Midbrain (tissue), 1 donor: ENCODE measurements around the gene MBLAC1.

Experiments used
- DNase-seq: peaks from one replicate; lab custom pipeline; 2025; lab: John Stamatoyannopoulos, UW

Gene MBLAC1

DNA sequence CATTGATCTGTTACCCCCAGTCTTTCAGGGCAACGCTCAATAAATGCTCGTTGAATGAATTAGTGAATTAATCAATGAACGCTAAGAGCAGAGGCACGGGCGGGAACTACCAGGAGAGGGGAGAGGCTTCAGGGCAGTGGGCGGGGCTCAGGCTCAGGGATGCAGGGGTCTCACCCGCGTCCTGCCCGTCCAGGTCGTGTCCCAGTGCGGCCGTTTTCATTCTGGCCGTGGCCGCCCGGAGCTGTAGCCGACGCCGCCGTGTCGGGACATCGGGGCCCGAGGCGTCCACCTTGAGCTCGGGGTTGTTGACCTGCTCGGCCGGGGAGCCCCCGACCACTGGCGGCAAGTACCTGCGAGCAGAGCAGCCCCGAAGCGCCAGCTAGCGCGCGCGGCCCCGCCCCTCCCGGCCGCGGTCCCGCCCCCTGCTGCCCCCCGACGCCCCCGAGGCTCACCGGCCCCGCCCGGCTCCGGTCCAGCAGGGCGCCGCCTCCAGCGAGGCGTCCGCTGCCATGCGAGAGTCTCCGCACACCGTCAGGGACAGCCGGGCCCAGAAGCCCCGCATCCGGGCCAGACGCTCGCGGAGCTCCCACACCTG, 44.4 kb downstream of the MBLAC1 start:
- DNase-seq: no peak

DNA sequence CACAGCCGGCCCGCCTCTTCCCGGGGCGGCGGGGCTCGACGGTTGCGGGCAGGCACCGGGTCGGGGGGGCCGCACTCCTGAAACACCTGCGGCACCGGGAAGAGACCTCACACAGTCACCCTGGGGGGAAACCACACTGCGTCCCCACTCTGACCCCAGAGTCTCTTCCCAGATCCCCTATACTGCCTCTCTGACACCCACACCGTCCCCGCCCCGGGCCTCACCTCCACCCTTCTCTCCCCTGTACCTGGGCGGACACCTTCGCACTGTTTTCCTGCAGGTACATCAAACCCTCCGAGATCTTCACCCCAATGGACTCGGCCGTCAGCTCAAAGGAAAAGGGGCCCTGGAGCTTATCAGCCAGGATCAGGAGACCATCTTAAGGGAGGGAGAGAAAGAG, 45.1 kb downstream of the MBLAC1 start:
- DNase-seq: no peak

DNA sequence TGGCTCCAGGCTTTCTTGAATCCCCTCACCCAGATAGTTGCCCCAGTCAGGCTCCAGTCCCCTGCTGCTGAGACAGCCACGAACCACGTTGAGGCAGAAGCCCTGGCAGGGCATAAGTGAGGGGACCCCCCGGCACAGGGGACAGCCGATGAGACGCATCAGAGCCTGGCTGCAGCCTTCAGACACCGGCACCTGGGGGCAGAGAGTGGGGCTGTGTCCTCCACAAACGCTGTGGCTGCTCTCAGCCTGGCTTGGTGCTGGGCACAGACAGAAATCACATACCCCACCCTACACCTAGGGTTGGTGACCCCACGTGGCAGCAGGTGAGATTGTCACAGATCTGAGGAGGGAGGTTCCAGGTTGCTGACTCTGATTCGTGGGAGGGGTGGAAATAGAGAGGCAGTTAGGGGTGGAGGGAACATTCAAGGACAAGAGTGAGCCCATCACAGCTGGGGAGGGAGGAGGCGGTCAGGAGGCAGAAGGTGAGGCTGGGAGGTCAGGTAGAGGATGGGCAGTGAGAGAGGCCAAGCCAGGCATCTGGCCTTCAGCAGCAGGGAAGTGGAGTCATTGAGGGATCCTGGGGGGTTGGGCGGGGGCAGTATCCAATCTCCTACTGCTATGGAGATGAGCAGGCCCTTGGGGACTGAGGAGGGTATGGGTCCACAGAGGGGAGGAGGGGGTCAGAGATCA, 47.2 kb downstream of the MBLAC1 start:
- no peak for DNase-seq

DNA sequence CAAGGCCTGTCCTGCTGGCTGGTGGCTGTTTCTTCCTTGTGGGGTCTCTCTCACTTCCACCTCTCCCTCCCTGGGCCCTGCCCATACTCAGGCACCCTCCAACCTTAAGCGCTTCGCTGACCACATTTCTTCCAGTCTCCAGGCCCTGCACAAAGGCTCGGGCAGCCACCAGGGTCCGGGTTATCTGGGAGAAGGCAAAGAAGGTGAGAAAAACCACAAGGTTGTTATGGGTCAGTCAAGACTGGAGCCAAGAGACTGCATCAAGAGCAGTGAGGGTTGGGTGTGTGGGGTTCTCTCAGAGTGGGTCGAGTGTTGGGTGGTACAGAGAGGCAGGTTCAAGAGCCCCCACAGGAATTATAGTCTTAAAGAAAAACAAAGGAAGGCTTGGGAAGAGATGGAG, 47.8 kb downstream of the MBLAC1 start:
- DNase-seq: no peak

DNA sequence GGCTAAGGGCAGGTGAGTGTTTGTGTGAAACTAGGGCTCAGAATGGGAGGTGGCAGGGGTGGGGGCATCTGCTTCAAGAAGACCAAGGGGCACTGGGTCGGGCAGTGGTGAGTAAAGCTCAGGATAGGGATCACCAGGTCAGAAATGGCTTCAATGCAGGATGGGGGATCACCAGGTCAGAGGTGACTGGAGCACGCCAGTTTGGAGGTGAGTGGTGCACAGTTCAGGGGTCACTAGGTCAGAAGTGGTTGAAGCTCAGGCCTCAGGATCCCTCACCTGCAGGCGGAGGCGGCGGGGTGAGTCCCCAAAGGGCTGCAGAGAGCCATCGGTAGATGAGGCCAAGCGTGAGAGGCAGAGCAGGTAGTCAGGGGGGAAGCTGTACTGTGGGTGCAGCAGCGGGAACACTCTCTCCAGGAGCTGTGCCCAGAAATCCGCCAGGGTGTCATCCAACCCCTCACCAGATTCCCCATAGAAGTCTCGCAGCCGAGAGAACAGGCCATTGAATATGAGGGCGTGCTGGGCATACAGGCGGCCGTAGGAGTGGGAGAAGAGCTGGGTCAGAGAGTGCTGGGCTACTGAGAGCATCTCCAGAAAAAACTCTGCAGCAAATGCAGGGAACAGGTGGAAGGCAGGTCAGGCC, 48.6 kb downstream of the MBLAC1 start:
- DNase-seq: no peak

DNA sequence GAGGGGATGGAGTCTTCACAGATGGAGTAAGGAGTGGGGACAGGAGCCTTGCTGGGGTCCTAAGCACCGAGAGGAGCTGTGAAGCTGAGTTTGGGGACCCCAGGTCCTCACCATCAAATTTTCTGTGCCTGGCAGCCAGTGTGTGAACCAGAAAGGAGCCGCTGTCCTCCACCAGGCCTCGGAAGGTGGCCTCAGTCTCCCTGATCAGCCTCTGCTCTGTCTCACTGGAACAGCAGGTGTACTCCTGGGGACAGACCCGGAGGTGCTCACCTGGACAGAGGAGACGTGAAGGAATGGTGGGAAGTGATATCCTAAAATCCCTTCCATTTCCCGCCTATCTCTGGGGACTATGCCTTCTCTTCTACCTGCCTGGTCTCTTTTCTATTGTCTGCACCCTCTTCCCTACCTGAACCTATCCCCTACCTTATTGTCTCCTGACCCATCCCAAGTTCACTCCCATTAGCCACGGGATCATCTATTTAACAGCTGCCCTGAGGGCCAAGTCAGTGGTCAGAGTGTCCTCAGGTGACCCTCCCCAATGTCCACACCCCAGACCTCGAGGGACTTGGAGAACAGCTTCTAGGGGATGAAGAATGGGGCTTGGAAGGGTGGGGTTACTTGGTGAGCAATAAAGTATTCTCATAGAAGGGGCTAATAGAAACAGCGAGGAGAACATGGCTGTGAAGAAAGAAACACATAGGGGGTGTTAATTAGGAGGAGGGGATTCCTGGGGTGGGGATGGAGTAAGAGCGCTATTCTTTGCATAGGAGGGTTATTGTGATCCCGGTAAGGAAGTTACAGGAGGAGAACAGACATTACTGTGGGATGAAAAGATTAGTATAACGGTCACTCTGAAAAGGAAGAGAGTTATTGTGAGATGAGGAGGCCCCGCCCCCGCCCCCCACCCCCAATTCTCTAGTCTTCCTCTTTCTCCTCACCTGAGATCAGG, 49.6 kb downstream of the MBLAC1 start:
- no peak for DNase-seq

DNA sequence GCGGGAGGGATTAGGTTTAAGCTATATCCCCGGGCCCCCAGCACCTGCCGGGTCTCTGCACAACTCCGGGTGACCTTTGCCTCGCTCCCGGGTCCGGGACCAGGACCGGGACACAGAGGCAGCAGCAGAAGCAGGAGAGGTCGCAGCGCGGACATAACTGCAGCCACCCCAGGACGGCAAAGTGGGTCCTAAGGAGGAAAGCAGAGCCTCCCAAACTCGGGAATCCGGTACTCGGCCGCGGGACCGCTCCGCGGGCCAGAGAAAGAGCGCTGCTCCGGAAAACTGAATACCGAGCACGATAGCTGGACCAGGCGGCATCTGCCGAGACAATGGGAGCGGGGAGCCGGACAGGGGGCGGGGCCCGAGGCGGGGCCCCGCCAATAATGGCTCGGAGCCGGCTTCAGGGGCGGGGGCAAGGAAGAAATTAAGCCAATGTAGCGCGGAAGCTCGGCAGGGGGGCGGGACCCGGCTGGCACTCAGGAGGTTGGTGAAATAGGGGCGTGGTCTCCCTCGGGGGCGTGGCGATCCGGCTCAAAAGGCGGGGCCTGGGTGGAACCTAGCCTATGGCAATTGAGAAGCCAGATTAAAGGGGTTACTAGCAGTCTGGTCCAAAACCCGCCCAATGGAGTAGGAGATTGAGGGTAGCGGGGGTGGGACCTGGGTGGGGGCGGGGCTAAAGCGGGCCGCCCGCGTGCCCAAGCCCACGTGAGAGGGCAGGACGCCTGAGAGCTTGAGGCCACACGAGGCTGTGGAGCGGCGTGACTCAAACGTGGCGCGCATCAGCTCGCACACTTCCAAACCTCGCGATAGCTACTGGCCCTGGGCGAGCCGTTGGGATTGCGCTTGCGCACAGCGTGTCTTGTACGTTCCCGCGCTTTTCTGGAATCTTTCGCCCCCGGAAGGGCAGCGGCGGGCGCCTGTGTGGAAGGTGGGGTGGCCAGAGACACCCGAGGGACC, 50.6 kb downstream of the MBLAC1 start, which contains the start of the genes GPC2 and STAG3:
Gene GPC2 (minus strand): TSS at position 337 of the 957 bp plus-strand sequence. CDS start 182 bp downstream, at position 155.
Gene STAG3 (plus strand): TSS at position 874 of the 957 bp plus-strand sequence. CDS start 2,639 bp downstream, outside the sequence.
- DNase-seq: peak; percentile 95
